WI38 (cell line): ENCODE measurements around the gene CHAC1.

Source experiments
- H3K4me3 ChIP-seq: 2 replicates; pipeline ENCODE4 v1.5.1; 2011; ENCODE audit warnings: low read depth, mild to moderate bottlenecking, control low read depth, low read length
- CTCF ChIP-seq: IDR thresholded peaks from 2 replicates; pipeline ENCODE4 v1.5.1; 2012; ENCODE audit warnings: low read depth, mild to moderate bottlenecking, control low read depth, low read length

CHAC1 gene

GRCh38 chr15:40934457-40934856 lies 18.8 kb upstream of the CHAC1 start:
- TF ChIP-seq CTCF = no peak
- H3K4me3 ChIP-seq = no peak overlapping the region

DNA sequence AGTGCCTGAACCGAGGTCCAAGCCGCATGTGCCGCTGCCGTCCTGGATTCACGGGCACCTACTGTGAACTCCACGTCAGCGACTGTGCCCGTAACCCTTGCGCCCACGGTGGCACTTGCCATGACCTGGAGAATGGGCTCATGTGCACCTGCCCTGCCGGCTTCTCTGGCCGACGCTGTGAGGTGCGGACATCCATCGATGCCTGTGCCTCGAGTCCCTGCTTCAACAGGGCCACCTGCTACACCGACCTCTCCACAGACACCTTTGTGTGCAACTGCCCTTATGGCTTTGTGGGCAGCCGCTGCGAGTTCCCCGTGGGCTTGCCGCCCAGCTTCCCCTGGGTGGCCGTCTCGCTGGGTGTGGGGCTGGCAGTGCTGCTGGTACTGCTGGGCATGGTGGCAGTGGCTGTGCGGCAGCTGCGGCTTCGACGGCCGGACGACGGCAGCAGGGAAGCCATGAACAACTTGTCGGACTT lies 17.0 kb upstream of the CHAC1 start:
- no peak for TF ChIP-seq CTCF
- H3K4me3 ChIP-seq = no peak overlapping the region

GRCh38 chr15:40936709-40937666 lies 16.3 kb upstream of the CHAC1 start:
- no peak overlapping the region for H3K4me3 ChIP-seq
- no peak for TF ChIP-seq CTCF

GRCh38 chr15:40937762-40938535 lies 15.3 kb upstream of the CHAC1 start:
- H3K4me3 ChIP-seq = no peak overlapping the region
- peak; percentile 27; the same call in 1 of the 2 replicates for TF ChIP-seq CTCF

- no peak for TF ChIP-seq CTCF
- no peak overlapping the region for H3K4me3 ChIP-seq
Observed at GRCh38 chr15:40938536-40938870, 14.8 kb upstream of the CHAC1 start.

DNA sequence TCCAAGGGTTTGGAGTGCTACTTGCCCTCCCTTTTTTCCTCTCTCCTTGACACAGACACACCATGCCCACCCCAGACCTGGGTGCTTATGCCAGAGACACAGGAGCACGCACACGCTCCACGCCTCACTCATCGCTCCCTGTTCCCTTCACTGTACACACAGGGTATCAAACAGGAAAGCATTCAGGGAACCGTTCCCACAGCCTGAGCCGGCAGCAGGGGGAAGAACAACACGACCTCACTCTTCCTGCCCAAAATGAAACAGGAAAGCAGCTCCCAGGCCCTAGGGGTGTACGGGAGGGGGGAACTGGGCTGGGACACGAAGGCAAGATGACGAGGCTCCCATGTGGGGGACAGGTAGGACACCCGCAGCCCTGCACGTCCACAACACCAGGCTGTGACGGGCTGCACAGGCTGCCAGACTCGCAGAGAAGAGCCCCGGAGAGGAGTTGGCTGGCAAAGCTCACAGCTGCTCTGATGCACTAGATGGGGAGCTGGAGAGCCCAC lies 12.9 kb upstream of the CHAC1 start:
- H3K4me3 ChIP-seq = no peak overlapping the region
- no peak for TF ChIP-seq CTCF
